GM23338 (cell line): ENCODE data around the gene TOLLIP. TPM values are rescaled to one million over a fixed set of nuclear protein-coding genes. Genes with fewer than 3 reads are reported as not detected.

ENCODE experiments used
- ATAC-seq: fragments of 200-7000 bp; cut with Tn5 transposase; 3 replicates; pipeline ENCODE4 v1.9.1; 2020
- DNase-seq: peaks from one replicate; pipeline ENCODE4 v3.0.0-alpha.2; 2015; ENCODE audit warnings: low spot score
- H2AFZ ChIP-seq: fragments of 200-600 bp; sonication (generic); 2 replicates; pipeline ENCODE4 v1.8.0; 2016; ENCODE audit warnings: antibody characterized with exemption, mild to moderate bottlenecking, moderate library complexity
- H3F3A ChIP-seq: fragments of 200-600 bp; sonication (generic); replicated peaks from 2 replicates; pipeline ENCODE4 v1.8.0; 2017; ENCODE audit warnings: antibody characterized with exemption, mixed run types, low read depth
- H3K27ac ChIP-seq: fragments of 200-600 bp; sonication (generic); 2 replicates; pipeline ENCODE4 v1.6.1; 2016; ENCODE audit warnings: low read depth
- H3K27me3 ChIP-seq: fragments of 200-600 bp; sonication (generic); 2 replicates; pipeline ENCODE4 v1.8.0; 2016; ENCODE audit warnings: mild to moderate bottlenecking, mixed run types, moderate library complexity; ENCODE audit not compliant: insufficient read depth
- H3K36me3 ChIP-seq: fragments of 200-600 bp; sonication (generic); 2 replicates; pipeline ENCODE4 v1.8.0; 2016; ENCODE audit warnings: mild to moderate bottlenecking; ENCODE audit not compliant: insufficient read depth
- H3K4me1 ChIP-seq: fragments of 200-600 bp; sonication (generic); 2 replicates; pipeline ENCODE4 v1.8.0; 2016; ENCODE audit warnings: mild to moderate bottlenecking, moderate library complexity; ENCODE audit not compliant: insufficient read depth
- H3K4me2 ChIP-seq: fragments of 200-600 bp; sonication (generic); 2 replicates; pipeline ENCODE4 v1.7.1; 2017; ENCODE audit warnings: mixed run types
- H3K4me3 ChIP-seq: fragments of 200-600 bp; sonication (generic); 2 replicates; pipeline ENCODE4 v1.6.1; 2016; ENCODE audit warnings: mixed run types
- H3K79me2 ChIP-seq: fragments of 200-600 bp; sonication (generic); replicated peaks from 2 replicates; pipeline ENCODE4 v1.8.0; 2017; ENCODE audit warnings: mild to moderate bottlenecking; ENCODE audit not compliant: insufficient read depth
- H3K9me2 ChIP-seq: fragments of 200-600 bp; sonication (generic); 2 replicates; pipeline ENCODE4 v1.8.0; 2017; ENCODE audit not compliant: insufficient read depth
- H4K20me1 ChIP-seq: fragments of 200-600 bp; sonication (generic); replicated peaks from 2 replicates; pipeline ENCODE4 v1.8.0; 2017; ENCODE audit warnings: mild to moderate bottlenecking; ENCODE audit not compliant: insufficient read depth
- H3K27ac Mint-ChIP-seq: 2 replicates; pipeline ENCODE4 v1.8.0; 2020; ENCODE audit warnings: inconsistent platforms, mild to moderate bottlenecking, moderate library complexity, mixed read lengths
- H3K27me3 Mint-ChIP-seq: 3 replicates; pipeline ENCODE4 v1.8.0; 2022; ENCODE audit warnings: low read depth, mild to moderate bottlenecking, moderate library complexity, mixed read lengths, inconsistent platforms; ENCODE audit not compliant: insufficient read depth, poor library complexity
- H3K36me3 Mint-ChIP-seq: 3 replicates; pipeline ENCODE4 v1.8.0; 2021; ENCODE audit warnings: low read depth, mild to moderate bottlenecking, inconsistent platforms, moderate library complexity, mixed read lengths
- H3K4me1 Mint-ChIP-seq: 3 replicates; pipeline ENCODE4 v1.8.0; 2020; ENCODE audit warnings: mild to moderate bottlenecking, inconsistent platforms, mixed read lengths
- H3K4me3 Mint-ChIP-seq: 3 replicates; pipeline ENCODE4 v1.8.0; 2021; ENCODE audit warnings: moderate library complexity, mild to moderate bottlenecking, inconsistent platforms, mixed read lengths
- H3K9me3 Mint-ChIP-seq: 3 replicates; pipeline ENCODE4 v1.8.0; 2020; ENCODE audit warnings: moderate library complexity, mild to moderate bottlenecking, inconsistent platforms, mixed read lengths
- CREB1 ChIP-seq: fragments of 250-450 bp; sonication (Bioruptor Pico); IDR thresholded peaks from 2 replicates; pipeline ENCODE4 v1.5.0; 2020; ENCODE audit warnings: low read depth, mild to moderate bottlenecking, moderate library complexity
- EZH2 ChIP-seq: fragments of 200-600 bp; sonication (generic); IDR thresholded peaks from one replicate; pipeline ENCODE4 v1.8.0; 2017; ENCODE audit warnings: antibody characterized with exemption, mild to moderate bottlenecking, low read depth; ENCODE audit not compliant: unreplicated experiment
- EZH2phosphoT487 ChIP-seq: fragments of 200-600 bp; sonication (generic); IDR thresholded peaks from one replicate; pipeline ENCODE4 v1.8.1; 2018; ENCODE audit warnings: antibody characterized with exemption; ENCODE audit not compliant: unreplicated experiment
- JUNB ChIP-seq: IDR thresholded peaks from one replicate; pipeline ENCODE4 v1.6.1; 2016; ENCODE audit warnings: antibody characterized with exemption; ENCODE audit not compliant: unreplicated experiment
- NANOG ChIP-seq: IDR thresholded peaks from 2 replicates; pipeline ENCODE4 v1.6.1; 2016; ENCODE audit warnings: antibody characterized with exemption, borderline replicate concordance
- POLR2AphosphoS5 ChIP-seq: IDR thresholded peaks from 2 replicates; pipeline ENCODE4 v1.6.1; 2016; ENCODE audit warnings: antibody characterized with exemption, low read depth
- STAT1 ChIP-seq: IDR thresholded peaks from one replicate; pipeline ENCODE4 v1.6.1; 2016; ENCODE audit warnings: antibody characterized with exemption; ENCODE audit not compliant: unreplicated experiment
- ZNF114 ChIP-seq: fragments of 250-450 bp; sonication (Bioruptor Pico); IDR thresholded peaks from 2 replicates; pipeline ENCODE4 v1.5.0; 2020; ENCODE audit warnings: mild to moderate bottlenecking, moderate library complexity
- ZNF331 ChIP-seq: fragments of 250-450 bp; sonication (Bioruptor Pico); IDR thresholded peaks from 2 replicates; pipeline ENCODE4 v1.5.0; 2020; ENCODE audit warnings: low read depth, mild to moderate bottlenecking, moderate library complexity
- polyA plus RNA-seq: library from polyadenylated mRNA; unstranded; fragments of >200 nt; fragmentation: Nextera tagmentation; extraction: Ambion mirVana; gene quantifications from 2 replicates; pipeline ENCODE4 v1.2.1, GENCODE V29; 2016
- total RNA-seq: library from RNA; depleted of rRNA; stranded (reverse); fragments of >200 nt; shearing (Covaris generic); gene quantifications from 2 replicates; pipeline ENCODE4 v1.2.3, GENCODE V29; 2014
- TF ChIP-seq, protein P1 (sequence below): IDR thresholded peaks from one replicate; pipeline ENCODE4 v1.6.1; 2018; ENCODE audit warnings: antibody characterized with exemption; ENCODE audit not compliant: unreplicated experiment
- TF ChIP-seq, protein P2 (sequence below): IDR thresholded peaks from 2 replicates; pipeline ENCODE4 v1.6.1; 2016; ENCODE audit warnings: antibody characterized with exemption
- TF ChIP-seq, protein P3 (sequence below), 2 experiments: fragments of 200-600 bp in 1 of 2; sonication (generic) in 1 of 2; conservative IDR thresholded peaks; 2 replicates each; pipeline versions ENCODE4 v1.5.1 to v1.6.1; 2016 to 2017; ENCODE audit warnings: antibody characterized with exemption in 2 of 2, low read depth in 2 of 2, mild to moderate bottlenecking in 2 of 2, moderate library complexity in 1 of 2
- TF ChIP-seq, protein P4 (sequence below): fragments of 250-450 bp; sonication (Bioruptor Pico); IDR thresholded peaks from 2 replicates; pipeline ENCODE4 v1.5.0; 2020; ENCODE audit warnings: mild to moderate bottlenecking, moderate library complexity

The TOLLIP gene
- total and polyA plus RNA-seq, 2 experiments from 2014 or later = 13.5 to 18.0 TPM

DNA sequence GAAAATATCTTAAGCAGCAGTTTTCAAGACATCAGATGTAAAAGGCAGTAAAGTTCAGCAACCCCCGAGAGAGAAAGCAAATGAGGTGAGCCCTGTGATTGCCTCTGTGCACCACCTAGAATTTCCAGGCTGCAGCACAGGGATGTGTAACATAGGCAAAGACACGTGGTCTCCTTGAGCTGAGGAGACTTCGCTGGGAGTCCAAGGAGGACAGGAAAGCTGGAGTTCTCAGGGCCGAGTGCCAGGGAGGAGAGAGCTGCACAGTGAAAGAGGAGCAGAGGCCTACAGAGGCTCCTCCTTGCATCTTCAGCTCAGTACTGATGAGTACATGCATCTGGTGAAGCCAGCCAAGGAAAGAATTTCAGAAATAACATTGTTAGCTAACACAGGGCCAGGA is 17.6 kb upstream of the TOLLIP start:
- Mint-ChIP-seq H3K36me3 (0 out of 3 replicates have a peak, but pooled peaks cover 3% of the 10 kb centered on the region), H3K9me3 (peaks cover 33% of the 10 kb centered on the region), H3K4me1 (no peaks in the 10 kb centered on the region), H3K4me3 (no peak overlapping the region), H3K27me3 (peaks cover 5% of the 10 kb centered on the region), H3K27ac (no peak overlapping the region)
- Histone ChIP-seq H3K27ac (no peak overlapping the region), H3K9me2 (no peaks in the 10 kb centered on the region), H3K4me3 (no peak overlapping the region), H4K20me1 (no peaks in the 10 kb centered on the region), H3K4me2 (no peak overlapping the region), H3K4me1 (no peaks in the 10 kb centered on the region), H2AFZ (no peak overlapping the region), H3F3A (no peaks in the 10 kb centered on the region), H3K79me2 (no peaks in the 10 kb centered on the region), H3K36me3 (no peaks in the 10 kb centered on the region), H3K27me3 (no peaks in the 10 kb centered on the region)
- DNase-seq (no peak), ATAC-seq (no peak)
- TF ChIP-seq CREB1 (no peak), ZNF114 (no peak), POLR2AphosphoS5 (no peak), JUNB (no peak), STAT1 (no peak), ZNF331 (CRISPR knock-in tag) (no peak), NANOG (no peak), EZH2phosphoT487 (no peak), EZH2 (no peak)
- TF ChIP-seq, protein P1, sequence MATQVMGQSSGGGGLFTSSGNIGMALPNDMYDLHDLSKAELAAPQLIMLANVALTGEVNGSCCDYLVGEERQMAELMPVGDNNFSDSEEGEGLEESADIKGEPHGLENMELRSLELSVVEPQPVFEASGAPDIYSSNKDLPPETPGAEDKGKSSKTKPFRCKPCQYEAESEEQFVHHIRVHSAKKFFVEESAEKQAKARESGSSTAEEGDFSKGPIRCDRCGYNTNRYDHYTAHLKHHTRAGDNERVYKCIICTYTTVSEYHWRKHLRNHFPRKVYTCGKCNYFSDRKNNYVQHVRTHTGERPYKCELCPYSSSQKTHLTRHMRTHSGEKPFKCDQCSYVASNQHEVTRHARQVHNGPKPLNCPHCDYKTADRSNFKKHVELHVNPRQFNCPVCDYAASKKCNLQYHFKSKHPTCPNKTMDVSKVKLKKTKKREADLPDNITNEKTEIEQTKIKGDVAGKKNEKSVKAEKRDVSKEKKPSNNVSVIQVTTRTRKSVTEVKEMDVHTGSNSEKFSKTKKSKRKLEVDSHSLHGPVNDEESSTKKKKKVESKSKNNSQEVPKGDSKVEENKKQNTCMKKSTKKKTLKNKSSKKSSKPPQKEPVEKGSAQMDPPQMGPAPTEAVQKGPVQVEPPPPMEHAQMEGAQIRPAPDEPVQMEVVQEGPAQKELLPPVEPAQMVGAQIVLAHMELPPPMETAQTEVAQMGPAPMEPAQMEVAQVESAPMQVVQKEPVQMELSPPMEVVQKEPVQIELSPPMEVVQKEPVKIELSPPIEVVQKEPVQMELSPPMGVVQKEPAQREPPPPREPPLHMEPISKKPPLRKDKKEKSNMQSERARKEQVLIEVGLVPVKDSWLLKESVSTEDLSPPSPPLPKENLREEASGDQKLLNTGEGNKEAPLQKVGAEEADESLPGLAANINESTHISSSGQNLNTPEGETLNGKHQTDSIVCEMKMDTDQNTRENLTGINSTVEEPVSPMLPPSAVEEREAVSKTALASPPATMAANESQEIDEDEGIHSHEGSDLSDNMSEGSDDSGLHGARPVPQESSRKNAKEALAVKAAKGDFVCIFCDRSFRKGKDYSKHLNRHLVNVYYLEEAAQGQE = no peak
- TF ChIP-seq, protein P2, sequence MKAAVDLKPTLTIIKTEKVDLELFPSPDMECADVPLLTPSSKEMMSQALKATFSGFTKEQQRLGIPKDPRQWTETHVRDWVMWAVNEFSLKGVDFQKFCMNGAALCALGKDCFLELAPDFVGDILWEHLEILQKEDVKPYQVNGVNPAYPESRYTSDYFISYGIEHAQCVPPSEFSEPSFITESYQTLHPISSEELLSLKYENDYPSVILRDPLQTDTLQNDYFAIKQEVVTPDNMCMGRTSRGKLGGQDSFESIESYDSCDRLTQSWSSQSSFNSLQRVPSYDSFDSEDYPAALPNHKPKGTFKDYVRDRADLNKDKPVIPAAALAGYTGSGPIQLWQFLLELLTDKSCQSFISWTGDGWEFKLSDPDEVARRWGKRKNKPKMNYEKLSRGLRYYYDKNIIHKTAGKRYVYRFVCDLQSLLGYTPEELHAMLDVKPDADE = no peak
- TF ChIP-seq, protein P3, sequence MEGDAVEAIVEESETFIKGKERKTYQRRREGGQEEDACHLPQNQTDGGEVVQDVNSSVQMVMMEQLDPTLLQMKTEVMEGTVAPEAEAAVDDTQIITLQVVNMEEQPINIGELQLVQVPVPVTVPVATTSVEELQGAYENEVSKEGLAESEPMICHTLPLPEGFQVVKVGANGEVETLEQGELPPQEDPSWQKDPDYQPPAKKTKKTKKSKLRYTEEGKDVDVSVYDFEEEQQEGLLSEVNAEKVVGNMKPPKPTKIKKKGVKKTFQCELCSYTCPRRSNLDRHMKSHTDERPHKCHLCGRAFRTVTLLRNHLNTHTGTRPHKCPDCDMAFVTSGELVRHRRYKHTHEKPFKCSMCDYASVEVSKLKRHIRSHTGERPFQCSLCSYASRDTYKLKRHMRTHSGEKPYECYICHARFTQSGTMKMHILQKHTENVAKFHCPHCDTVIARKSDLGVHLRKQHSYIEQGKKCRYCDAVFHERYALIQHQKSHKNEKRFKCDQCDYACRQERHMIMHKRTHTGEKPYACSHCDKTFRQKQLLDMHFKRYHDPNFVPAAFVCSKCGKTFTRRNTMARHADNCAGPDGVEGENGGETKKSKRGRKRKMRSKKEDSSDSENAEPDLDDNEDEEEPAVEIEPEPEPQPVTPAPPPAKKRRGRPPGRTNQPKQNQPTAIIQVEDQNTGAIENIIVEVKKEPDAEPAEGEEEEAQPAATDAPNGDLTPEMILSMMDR (conservative IDR thresholded peaks at IDR 0.05; ENCODE audit: low read depth in 2 of 2) = no peak
- TF ChIP-seq, protein P4, sequence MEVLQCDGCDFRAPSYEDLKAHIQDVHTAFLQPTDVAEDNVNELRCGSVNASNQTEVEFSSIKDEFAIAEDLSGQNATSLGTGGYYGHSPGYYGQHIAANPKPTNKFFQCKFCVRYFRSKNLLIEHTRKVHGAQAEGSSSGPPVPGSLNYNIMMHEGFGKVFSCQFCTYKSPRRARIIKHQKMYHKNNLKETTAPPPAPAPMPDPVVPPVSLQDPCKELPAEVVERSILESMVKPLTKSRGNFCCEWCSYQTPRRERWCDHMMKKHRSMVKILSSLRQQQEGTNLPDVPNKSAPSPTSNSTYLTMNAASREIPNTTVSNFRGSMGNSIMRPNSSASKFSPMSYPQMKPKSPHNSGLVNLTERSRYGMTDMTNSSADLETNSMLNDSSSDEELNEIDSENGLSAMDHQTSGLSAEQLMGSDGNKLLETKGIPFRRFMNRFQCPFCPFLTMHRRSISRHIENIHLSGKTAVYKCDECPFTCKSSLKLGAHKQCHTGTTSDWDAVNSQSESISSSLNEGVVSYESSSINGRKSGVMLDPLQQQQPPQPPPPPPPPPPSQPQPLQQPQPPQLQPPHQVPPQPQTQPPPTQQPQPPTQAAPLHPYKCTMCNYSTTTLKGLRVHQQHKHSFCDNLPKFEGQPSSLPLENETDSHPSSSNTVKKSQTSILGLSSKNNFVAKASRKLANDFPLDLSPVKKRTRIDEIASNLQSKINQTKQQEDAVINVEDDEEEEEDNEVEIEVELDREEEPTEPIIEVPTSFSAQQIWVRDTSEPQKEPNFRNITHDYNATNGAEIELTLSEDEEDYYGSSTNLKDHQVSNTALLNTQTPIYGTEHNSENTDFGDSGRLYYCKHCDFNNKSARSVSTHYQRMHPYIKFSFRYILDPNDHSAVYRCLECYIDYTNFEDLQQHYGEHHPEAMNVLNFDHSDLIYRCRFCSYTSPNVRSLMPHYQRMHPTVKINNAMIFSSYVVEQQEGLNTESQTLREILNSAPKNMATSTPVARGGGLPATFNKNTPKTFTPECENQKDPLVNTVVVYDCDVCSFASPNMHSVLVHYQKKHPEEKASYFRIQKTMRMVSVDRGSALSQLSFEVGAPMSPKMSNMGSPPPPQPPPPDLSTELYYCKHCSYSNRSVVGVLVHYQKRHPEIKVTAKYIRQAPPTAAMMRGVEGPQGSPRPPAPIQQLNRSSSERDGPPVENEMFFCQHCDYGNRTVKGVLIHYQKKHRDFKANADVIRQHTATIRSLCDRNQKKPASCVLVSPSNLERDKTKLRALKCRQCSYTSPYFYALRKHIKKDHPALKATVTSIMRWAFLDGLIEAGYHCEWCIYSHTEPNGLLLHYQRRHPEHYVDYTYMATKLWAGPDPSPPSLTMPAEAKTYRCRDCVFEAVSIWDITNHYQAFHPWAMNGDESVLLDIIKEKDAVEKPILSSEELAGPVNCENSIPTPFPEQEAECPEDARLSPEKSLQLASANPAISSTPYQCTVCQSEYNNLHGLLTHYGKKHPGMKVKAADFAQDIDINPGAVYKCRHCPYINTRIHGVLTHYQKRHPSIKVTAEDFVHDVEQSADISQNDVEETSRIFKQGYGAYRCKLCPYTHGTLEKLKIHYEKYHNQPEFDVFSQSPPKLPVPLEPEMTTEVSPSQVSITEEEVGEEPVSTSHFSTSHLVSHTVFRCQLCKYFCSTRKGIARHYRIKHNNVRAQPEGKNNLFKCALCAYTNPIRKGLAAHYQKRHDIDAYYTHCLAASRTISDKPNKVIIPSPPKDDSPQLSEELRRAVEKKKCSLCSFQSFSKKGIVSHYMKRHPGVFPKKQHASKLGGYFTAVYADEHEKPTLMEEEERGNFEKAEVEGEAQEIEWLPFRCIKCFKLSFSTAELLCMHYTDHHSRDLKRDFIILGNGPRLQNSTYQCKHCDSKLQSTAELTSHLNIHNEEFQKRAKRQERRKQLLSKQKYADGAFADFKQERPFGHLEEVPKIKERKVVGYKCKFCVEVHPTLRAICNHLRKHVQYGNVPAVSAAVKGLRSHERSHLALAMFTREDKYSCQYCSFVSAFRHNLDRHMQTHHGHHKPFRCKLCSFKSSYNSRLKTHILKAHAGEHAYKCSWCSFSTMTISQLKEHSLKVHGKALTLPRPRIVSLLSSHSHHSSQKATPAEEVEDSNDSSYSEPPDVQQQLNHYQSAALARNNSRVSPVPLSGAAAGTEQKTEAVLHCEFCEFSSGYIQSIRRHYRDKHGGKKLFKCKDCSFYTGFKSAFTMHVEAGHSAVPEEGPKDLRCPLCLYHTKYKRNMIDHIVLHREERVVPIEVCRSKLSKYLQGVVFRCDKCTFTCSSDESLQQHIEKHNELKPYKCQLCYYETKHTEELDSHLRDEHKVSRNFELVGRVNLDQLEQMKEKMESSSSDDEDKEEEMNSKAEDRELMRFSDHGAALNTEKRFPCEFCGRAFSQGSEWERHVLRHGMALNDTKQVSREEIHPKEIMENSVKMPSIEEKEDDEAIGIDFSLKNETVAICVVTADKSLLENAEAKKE = no peak
